NT2/D1 (cell line): ENCODE results near the gene CFAP119.

Experiments
- DNase-seq: peaks from one replicate; pipeline ENCODE4 v3.0.0-alpha.2; 2011; ENCODE audit warnings: low read depth, low spot score
- H3K27me3 ChIP-seq: 2 replicates; pipeline ENCODE4 v1.6.0; 2011; ENCODE audit warnings: mild to moderate bottlenecking; ENCODE audit not compliant: insufficient read length, insufficient read depth
- H3K36me3 ChIP-seq: 2 replicates; pipeline ENCODE4 v1.6.1; 2011; ENCODE audit warnings: mild to moderate bottlenecking, low read length, mixed read lengths; ENCODE audit not compliant: insufficient read depth, insufficient read length
- H3K4me1 ChIP-seq: 2 replicates; pipeline ENCODE4 v1.5.1; 2011; ENCODE audit not compliant: insufficient read depth, insufficient read length
- H3K4me3 ChIP-seq: 2 replicates; pipeline ENCODE4 v1.5.1; 2011; ENCODE audit warnings: low read depth; ENCODE audit not compliant: insufficient read length
- H3K9ac ChIP-seq: 2 replicates; pipeline ENCODE4 v1.6.0; 2011; ENCODE audit warnings: low read depth; ENCODE audit not compliant: insufficient read length
- H3K9me3 ChIP-seq: 2 replicates; pipeline ENCODE4 v1.5.1; 2011; ENCODE audit warnings: mild to moderate bottlenecking, low read length; ENCODE audit not compliant: insufficient read depth
- SUZ12 ChIP-seq: IDR thresholded peaks from 2 replicates; pipeline ENCODE4 v1.6.1; 2011; ENCODE audit not compliant: insufficient read length, insufficient read depth; ENCODE audit errors: extremely low read depth
- YY1 ChIP-seq: IDR thresholded peaks from 2 replicates; pipeline ENCODE4 v1.6.1; 2011; ENCODE audit not compliant: insufficient read length, insufficient read depth
- ZNF274 ChIP-seq: IDR thresholded peaks from 2 replicates; pipeline ENCODE4 v1.6.1; 2011; ENCODE audit warnings: mild to moderate bottlenecking, low read depth, low read length

CFAP119 gene

GRCh38 chr16:30797670-30798309 is 35.9 kb upstream of the CFAP119 start:
- Histone ChIP-seq H3K36me3 (no peaks in the 10 kb centered on the region), H3K4me1 (peaks cover 2% of the 10 kb centered on the region), H3K9ac (no peak overlapping the region), H3K9me3 (no peaks in the 10 kb centered on the region), H3K4me3 (no peak overlapping the region), H3K27me3 (no peaks in the 10 kb centered on the region)
- no peak for DNase-seq
- TF ChIP-seq SUZ12, result no peak
- TF ChIP-seq ZNF274, result no peak
- TF ChIP-seq YY1, result no peak

- TF ChIP-seq YY1 (no peak), SUZ12 (no peak), ZNF274 (no peak)
- H3K4me3 ChIP-seq, result no peak overlapping the region
- DNase-seq, result no peak
- no peaks in the 10 kb centered on the region for H3K27me3 ChIP-seq
- H3K9me3 ChIP-seq, result no peaks in the 10 kb centered on the region
- H3K9ac ChIP-seq, result no peak overlapping the region
- H3K36me3 ChIP-seq, result no peaks in the 10 kb centered on the region
- peaks cover 2% of the 10 kb centered on the region for H3K4me1 ChIP-seq
These were observed 32.8 kb upstream of the CFAP119 start for GRCh38 chr16:30794634-30795033.

GRCh38 chr16:30793508-30794069 is 31.7 kb upstream of the CFAP119 start:
- no peak for DNase-seq
- no peaks in the 10 kb centered on the region for H3K9me3 ChIP-seq
- no peak overlapping the region for H3K9ac ChIP-seq
- no peak for TF ChIP-seq ZNF274
- no peak for TF ChIP-seq SUZ12
- TF ChIP-seq YY1, result no peak
- no peaks in the 10 kb centered on the region for H3K27me3 ChIP-seq
- no peaks in the 10 kb centered on the region for H3K36me3 ChIP-seq
- no peak overlapping the region for H3K4me3 ChIP-seq
- H3K4me1 ChIP-seq, result peaks cover 2% of the 10 kb centered on the region

GRCh38 chr16:30787613-30788378 is 25.9 kb upstream of the CFAP119 start:
- no peak for DNase-seq
- Histone ChIP-seq H3K4me1 (peaks cover 2% of the 10 kb centered on the region), H3K9me3 (no peaks in the 10 kb centered on the region), H3K27me3 (no peaks in the 10 kb centered on the region), H3K36me3 (peaks cover 31% of the 10 kb centered on the region), H3K9ac (peak overlapping the region; percentile 98), H3K4me3 (peak overlapping the region; percentile 87)
- TF ChIP-seq SUZ12 (no peak), YY1 (no peak), ZNF274 (no peak)

GRCh38 chr16:30786936-30787612 is 25.2 kb upstream of the CFAP119 start, which contains the start of gene ZNF629:
Gene ZNF629 (minus strand): TSS chr16:30787205. CDS start chr16:30784482, 2,723 bp downstream.
- peaks cover 2% of the 10 kb centered on the region for H3K4me1 ChIP-seq
- peak within 1 kb of the TSS; percentile 87 for H3K4me3 ChIP-seq
- DNase-seq, result no peak
- H3K27me3 ChIP-seq, result no peaks in the 10 kb centered on the region
- H3K9me3 ChIP-seq, result no peaks in the 10 kb centered on the region
- peaks cover 38% of the 10 kb centered on the region for H3K36me3 ChIP-seq
- TF ChIP-seq SUZ12, result no peak
- no peak for TF ChIP-seq ZNF274
- TF ChIP-seq YY1, result no peak
- peak within 1 kb of the TSS; percentile 98 for H3K9ac ChIP-seq

GRCh38 chr16:30786115-30786935 is 24.5 kb upstream of the CFAP119 start:
- no peak for DNase-seq
- Histone ChIP-seq H3K4me1 (peaks cover 2% of the 10 kb centered on the region), H3K27me3 (no peaks in the 10 kb centered on the region), H3K9me3 (no peaks in the 10 kb centered on the region), H3K9ac (peak overlapping the region; percentile 98), H3K4me3 (peak overlapping the region; percentile 87), H3K36me3 (peaks cover 46% of the 10 kb centered on the region)
- TF ChIP-seq SUZ12 (no peak), ZNF274 (no peak), YY1 (peak; percentile 16)
